Measurements from ENCODE around the gene POC1B.

The POC1B gene

DNA sequence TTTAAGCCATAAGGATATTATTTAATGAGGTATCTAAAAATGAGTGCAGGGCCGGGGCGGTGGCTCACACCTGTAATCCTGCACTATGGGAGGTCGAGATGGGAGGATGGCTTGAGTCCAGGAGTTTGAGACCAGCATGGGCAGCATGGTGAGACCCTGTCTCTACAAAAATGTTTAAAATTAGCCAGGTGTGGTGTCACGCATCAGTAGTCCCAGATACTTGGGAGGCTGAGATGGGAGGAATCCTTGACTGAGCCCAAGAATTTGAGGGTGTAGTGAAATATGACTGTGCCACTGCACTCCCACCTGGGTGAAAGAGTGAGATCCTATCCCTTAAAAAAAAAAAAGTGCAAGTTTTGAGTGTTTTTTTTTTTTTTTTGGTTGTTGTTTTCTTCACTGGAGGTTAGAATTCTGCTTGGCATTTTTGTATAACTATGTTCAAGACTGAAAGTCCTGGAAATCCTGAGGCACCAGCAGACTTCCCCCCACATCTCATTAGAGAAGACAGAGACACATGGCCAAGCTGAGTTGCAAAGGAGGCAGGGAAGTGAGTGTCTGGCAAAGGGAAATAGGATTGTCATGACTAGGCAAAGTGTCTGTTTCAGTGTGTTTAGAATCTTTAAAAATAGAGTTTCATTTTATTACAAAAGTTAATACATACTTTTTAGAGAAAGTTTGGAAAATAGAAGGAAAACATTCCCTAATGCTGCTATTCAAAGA is 120.1 kb downstream of the POC1B start:
- TF ChIP-seq, protein P1, sequence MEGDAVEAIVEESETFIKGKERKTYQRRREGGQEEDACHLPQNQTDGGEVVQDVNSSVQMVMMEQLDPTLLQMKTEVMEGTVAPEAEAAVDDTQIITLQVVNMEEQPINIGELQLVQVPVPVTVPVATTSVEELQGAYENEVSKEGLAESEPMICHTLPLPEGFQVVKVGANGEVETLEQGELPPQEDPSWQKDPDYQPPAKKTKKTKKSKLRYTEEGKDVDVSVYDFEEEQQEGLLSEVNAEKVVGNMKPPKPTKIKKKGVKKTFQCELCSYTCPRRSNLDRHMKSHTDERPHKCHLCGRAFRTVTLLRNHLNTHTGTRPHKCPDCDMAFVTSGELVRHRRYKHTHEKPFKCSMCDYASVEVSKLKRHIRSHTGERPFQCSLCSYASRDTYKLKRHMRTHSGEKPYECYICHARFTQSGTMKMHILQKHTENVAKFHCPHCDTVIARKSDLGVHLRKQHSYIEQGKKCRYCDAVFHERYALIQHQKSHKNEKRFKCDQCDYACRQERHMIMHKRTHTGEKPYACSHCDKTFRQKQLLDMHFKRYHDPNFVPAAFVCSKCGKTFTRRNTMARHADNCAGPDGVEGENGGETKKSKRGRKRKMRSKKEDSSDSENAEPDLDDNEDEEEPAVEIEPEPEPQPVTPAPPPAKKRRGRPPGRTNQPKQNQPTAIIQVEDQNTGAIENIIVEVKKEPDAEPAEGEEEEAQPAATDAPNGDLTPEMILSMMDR (conservative IDR thresholded peaks at IDR 0.05; ENCODE audit: low read depth, low read length) = no peak
- no peak overlapping the region for H3K4me2 ChIP-seq

DNA sequence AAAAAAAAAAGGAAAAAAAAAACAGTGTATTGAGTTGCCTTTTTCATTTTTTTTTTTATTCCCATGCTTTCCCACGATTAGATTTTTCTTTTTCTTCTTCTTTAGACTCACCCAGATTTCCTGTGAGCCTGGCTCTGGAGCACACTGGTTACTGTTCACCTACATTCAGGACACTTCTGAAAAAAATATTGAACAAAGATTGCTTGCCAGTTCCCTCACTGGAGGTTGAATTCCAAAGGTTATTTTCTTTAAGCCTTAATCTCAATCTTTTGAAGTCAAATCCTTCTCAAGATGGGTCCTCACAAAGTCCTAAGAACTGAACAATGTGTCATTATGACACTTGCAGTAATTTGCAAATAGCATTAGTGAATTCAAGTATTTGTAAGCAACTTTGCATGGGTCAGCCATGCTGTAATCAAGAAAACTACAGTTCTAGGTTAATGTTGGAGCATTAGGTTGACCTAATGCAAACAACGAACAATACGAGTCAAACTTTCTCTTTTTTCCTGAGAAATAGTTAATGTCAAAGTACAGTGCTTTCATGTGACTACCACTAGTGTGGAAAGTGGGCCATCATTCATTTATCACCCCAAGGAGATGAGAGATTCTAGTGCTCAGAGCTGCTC is 124.3 kb downstream of the POC1B start:
- Histone ChIP-seq H3K79me2 (ENCODE audit: insufficient read depth, low read depth) (no peaks in the 10 kb centered on the region), H3K4me3 (IDR thresholded peaks at IDR 0.05; ENCODE audit: insufficient read depth, low read depth, low read length) (no peak overlapping the region), H3K4me1 (ENCODE audit: low read depth, poor library complexity, severe bottlenecking) (no peaks in the 10 kb centered on the region), H3K4me2 (no peak overlapping the region), H3K27ac (no peak overlapping the region), H3K36me3 (ENCODE audit: insufficient read depth) (no peaks in the 10 kb centered on the region), H4K20me1 (ENCODE audit: insufficient read depth) (no peaks in the 10 kb centered on the region), H3K27me3 (ENCODE audit: insufficient read depth, low read depth) (no peaks in the 10 kb centered on the region), H2AFZ (ENCODE audit: low read depth) (no peak overlapping the region), H3K9ac (no peak overlapping the region)
- TF ChIP-seq, protein P1 (conservative IDR thresholded peaks at IDR 0.05; ENCODE audit: low read depth, low read length) = no peak

More for the DNA sequence above, 120.1 kb downstream of the POC1B start:
- Histone ChIP-seq H2AFZ (ENCODE audit: low read depth) (no peak overlapping the region), H3K36me3 (ENCODE audit: insufficient read depth) (no peaks in the 10 kb centered on the region), H3K27ac (no peak overlapping the region), H3K27me3 (ENCODE audit: insufficient read depth, low read depth) (no peaks in the 10 kb centered on the region), H3K79me2 (ENCODE audit: insufficient read depth, low read depth) (no peaks in the 10 kb centered on the region), H3K9ac (no peak overlapping the region), H4K20me1 (ENCODE audit: insufficient read depth) (no peaks in the 10 kb centered on the region), H3K4me3 (IDR thresholded peaks at IDR 0.05; ENCODE audit: insufficient read depth, low read depth, low read length) (no peak overlapping the region), H3K4me1 (ENCODE audit: low read depth, poor library complexity, severe bottlenecking) (no peaks in the 10 kb centered on the region)

GRCh38 chr12:89400415-89400814 is 125.4 kb downstream of the POC1B start:
- Histone ChIP-seq H3K4me2 (no peak overlapping the region), H3K27ac (no peak overlapping the region), H3K4me3 (IDR thresholded peaks at IDR 0.05; ENCODE audit: insufficient read depth, low read depth, low read length) (no peak overlapping the region), H3K9ac (no peak overlapping the region), H3K27me3 (ENCODE audit: insufficient read depth, low read depth) (no peaks in the 10 kb centered on the region), H2AFZ (ENCODE audit: low read depth) (no peak overlapping the region), H3K4me1 (ENCODE audit: low read depth, poor library complexity, severe bottlenecking) (no peaks in the 10 kb centered on the region), H3K36me3 (ENCODE audit: insufficient read depth) (no peaks in the 10 kb centered on the region), H3K79me2 (ENCODE audit: insufficient read depth, low read depth) (no peaks in the 10 kb centered on the region), H4K20me1 (ENCODE audit: insufficient read depth) (no peaks in the 10 kb centered on the region)
- TF ChIP-seq, protein P1 (conservative IDR thresholded peaks at IDR 0.05; ENCODE audit: low read depth, low read length) = no peak

DNA sequence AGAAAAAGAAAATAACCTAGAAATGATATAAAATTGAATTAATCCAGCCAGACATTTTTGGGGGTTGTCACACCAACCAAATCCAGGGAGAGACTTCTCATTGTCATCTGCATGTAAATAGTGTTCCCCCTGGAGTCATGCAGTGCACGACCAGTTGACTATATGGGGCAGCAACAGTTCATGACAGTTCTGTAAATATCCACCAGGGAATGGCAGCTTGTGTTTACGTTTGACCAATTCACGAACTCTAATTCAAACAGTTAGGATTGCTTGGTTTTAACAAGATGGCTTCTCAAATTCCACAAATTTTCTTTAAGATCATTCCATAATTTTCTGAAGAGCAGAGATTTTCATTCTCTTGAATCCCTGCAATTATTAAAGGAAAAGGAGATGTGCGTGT is 130.1 kb downstream of the POC1B start:
- Histone ChIP-seq H3K4me2 (no peak overlapping the region), H4K20me1 (ENCODE audit: insufficient read depth) (no peaks in the 10 kb centered on the region), H2AFZ (ENCODE audit: low read depth) (no peak overlapping the region), H3K79me2 (ENCODE audit: insufficient read depth, low read depth) (no peaks in the 10 kb centered on the region), H3K4me3 (IDR thresholded peaks at IDR 0.05; ENCODE audit: insufficient read depth, low read depth, low read length) (no peak overlapping the region), H3K27me3 (ENCODE audit: insufficient read depth, low read depth) (no peaks in the 10 kb centered on the region), H3K4me1 (ENCODE audit: low read depth, poor library complexity, severe bottlenecking) (no peaks in the 10 kb centered on the region), H3K9ac (no peak overlapping the region), H3K27ac (no peak overlapping the region), H3K36me3 (ENCODE audit: insufficient read depth) (no peaks in the 10 kb centered on the region)
- TF ChIP-seq, protein P1 (conservative IDR thresholded peaks at IDR 0.05; ENCODE audit: low read depth, low read length) = no peak
